ENCODE results near the gene TTC16.

GRCh38 chr9:127684576-127684975 lies 31.3 kb upstream of the TTC16 start:
- TF ChIP-seq EP300 (IDR thresholded peaks at IDR 0.05) (no peak), POLR2A (IDR thresholded peaks at IDR 0.05) (no peak), POLR2AphosphoS5 (IDR thresholded peaks at IDR 0.05) (no peak)
- TF ChIP-seq, protein P1, sequence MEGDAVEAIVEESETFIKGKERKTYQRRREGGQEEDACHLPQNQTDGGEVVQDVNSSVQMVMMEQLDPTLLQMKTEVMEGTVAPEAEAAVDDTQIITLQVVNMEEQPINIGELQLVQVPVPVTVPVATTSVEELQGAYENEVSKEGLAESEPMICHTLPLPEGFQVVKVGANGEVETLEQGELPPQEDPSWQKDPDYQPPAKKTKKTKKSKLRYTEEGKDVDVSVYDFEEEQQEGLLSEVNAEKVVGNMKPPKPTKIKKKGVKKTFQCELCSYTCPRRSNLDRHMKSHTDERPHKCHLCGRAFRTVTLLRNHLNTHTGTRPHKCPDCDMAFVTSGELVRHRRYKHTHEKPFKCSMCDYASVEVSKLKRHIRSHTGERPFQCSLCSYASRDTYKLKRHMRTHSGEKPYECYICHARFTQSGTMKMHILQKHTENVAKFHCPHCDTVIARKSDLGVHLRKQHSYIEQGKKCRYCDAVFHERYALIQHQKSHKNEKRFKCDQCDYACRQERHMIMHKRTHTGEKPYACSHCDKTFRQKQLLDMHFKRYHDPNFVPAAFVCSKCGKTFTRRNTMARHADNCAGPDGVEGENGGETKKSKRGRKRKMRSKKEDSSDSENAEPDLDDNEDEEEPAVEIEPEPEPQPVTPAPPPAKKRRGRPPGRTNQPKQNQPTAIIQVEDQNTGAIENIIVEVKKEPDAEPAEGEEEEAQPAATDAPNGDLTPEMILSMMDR (IDR thresholded peaks at IDR 0.05) = no peak

All from sigmoid colon (tissue), 4 donors.